ENCODE results near the gene CLDN6. TPM values are rescaled to one million over a fixed set of nuclear protein-coding genes. Genes with fewer than 3 reads are reported as not detected.

Gene CLDN6
- total RNA-seq, 5 donors from 2014 or later (not counting 1 experiment from before 2014, with no cell fraction given), result 0.30 to 1.1 (median 0.85) TPM; not detected in 2

GRCh38 chr16:3046641-3047386 is 28.8 kb upstream of the CLDN6 start:
- Mint-ChIP-seq H3K4me1 (peaks cover 15 to 35% (median 28%) of the 10 kb centered on the region in 3 donors), H3K27me3 (peaks cover 18 to 38% of the 10 kb centered on the region in 2 donors), H3K36me3 (no peaks in the 10 kb centered on the region), H3K4me3 (peak overlapping the region; percentile 36 to 77 (median 56)), H3K9me3 (no peaks in the 10 kb centered on the region), H3K27ac (no peak overlapping the region)
- Histone ChIP-seq H3K27me3 (replicated peaks in 1 of 2; ENCODE audit: control insufficient read depth in 2 of 2, extremely low read depth in 1 of 2, insufficient read depth in 2 of 2, low read length in 1 of 2) (peaks cover 3 to 74% of the 10 kb centered on the region in 2 experiments), H3K9me3 (no peaks in the 10 kb centered on the region), H3K4me3 (ENCODE audit: control insufficient read depth in 1 of 2, extremely low read depth in 1 of 2, low read length in 1 of 2) (no peak overlapping the region), H3K4me1 (ENCODE audit: control insufficient read depth in 1 of 2, extremely low read depth in 1 of 2, insufficient read depth in 2 of 2, low read length in 2 of 2) (peaks cover 0 to 36% of the 10 kb centered on the region in 2 experiments), H3K27ac (ENCODE audit: low read length) (no peak overlapping the region), H3K36me3 (ENCODE audit: control insufficient read depth in 2 of 2, extremely low read depth in 1 of 2, insufficient read depth in 1 of 2, low read length in 1 of 2) (no peaks in the 10 kb centered on the region)
- CTCF ChIA-PET, result no interaction called here
- POLR2A ChIA-PET, result no interaction called here
- ATAC-seq (replicated peaks in 1 of 4) (peak; percentile 39 to 58 (median 44)), DNase-seq (peak in 1 of 35 experiments; percentile 32)
- 4% methylated on average over 49 of the region's 54 CpGs for WGBS (ENCODE audit: insufficient coverage)

- H3K4me3 Mint-ChIP-seq, result peak within 1 kb of the TSS; percentile 73 to 77 (median 76)
- peaks cover 13 to 33% (median 28%) of the 10 kb centered on the region in 3 donors for H3K4me1 Mint-ChIP-seq
- 1% methylated on average over 67 of the region's 86 CpGs for WGBS (ENCODE audit: insufficient coverage)
- Histone ChIP-seq H3K36me3 (ENCODE audit: control insufficient read depth in 2 of 2, extremely low read depth in 1 of 2, insufficient read depth in 1 of 2, low read length in 1 of 2) (no peaks in the 10 kb centered on the region), H3K4me3 (ENCODE audit: control insufficient read depth in 1 of 2, extremely low read depth in 1 of 2, low read length in 1 of 2) (peak within 1 kb of the TSS; percentile 42 to 78), H3K4me1 (ENCODE audit: control insufficient read depth in 1 of 2, extremely low read depth in 1 of 2, insufficient read depth in 2 of 2, low read length in 2 of 2) (peaks cover 0 to 36% of the 10 kb centered on the region in 2 experiments), H3K9me3 (no peaks in the 10 kb centered on the region), H3K27ac (ENCODE audit: low read length) (no peak within 1 kb of the TSS), H3K27me3 (replicated peaks in 1 of 2; ENCODE audit: control insufficient read depth in 2 of 2, extremely low read depth in 1 of 2, insufficient read depth in 2 of 2, low read length in 1 of 2) (peaks cover 3 to 80% of the 10 kb centered on the region in 2 experiments)
- ChIA-PET POLR2A (interaction anchor here in 1 of 2 donors (0.6 kb wide), 1 partner anchor 10 kb away, joined by 5 read pairs; no protein-coding TSS in a partner anchor), CTCF (interaction anchor here in 1 of 2 donors (1.6 kb wide), 1 partner anchor 14 kb away, joined by 6 read pairs; no protein-coding TSS in a partner anchor)
- DNase-seq (peak in 1 of 35 experiments; percentile 24), ATAC-seq (replicated peaks in 1 of 4) (peak; percentile 36 to 46 (median 36))
- no peaks in the 10 kb centered on the region for H3K36me3 Mint-ChIP-seq
- H3K27me3 Mint-ChIP-seq, result peaks cover 18 to 41% of the 10 kb centered on the region in 2 donors
- H3K9me3 Mint-ChIP-seq, result no peaks in the 10 kb centered on the region
- H3K27ac Mint-ChIP-seq, result peak within 1 kb of the TSS in 1 of 2 donors; percentile 67
Measured at GRCh38 chr16:3045758-3046640, 28.0 kb upstream of the CLDN6 start, which contains the start of gene MMP25. Gene MMP25 (plus strand): TSS chr16:3046561. CDS start chr16:3046918, 357 bp downstream.

GRCh38 chr16:3044708-3045107 is 26.7 kb upstream of the CLDN6 start:
- POLR2A ChIA-PET, result no interaction called here
- H3K4me1 Mint-ChIP-seq, result peaks cover 11 to 25% (median 25%) of the 10 kb centered on the region in 3 donors
- peaks cover 23 to 54% of the 10 kb centered on the region in 2 donors for H3K27me3 Mint-ChIP-seq
- peaks cover 3 to 89% of the 10 kb centered on the region in 2 experiments for H3K27me3 ChIP-seq (replicated peaks in 1 of 2; ENCODE audit: control insufficient read depth in 2 of 2, extremely low read depth in 1 of 2, insufficient read depth in 2 of 2, low read length in 1 of 2)
- H3K4me3 ChIP-seq (ENCODE audit: control insufficient read depth in 1 of 2, extremely low read depth in 1 of 2, low read length in 1 of 2), result peak overlapping the region in 1 of 2 donors; percentile 15
- no peaks in the 10 kb centered on the region for H3K36me3 Mint-ChIP-seq
- no peak overlapping the region for H3K27ac ChIP-seq (ENCODE audit: low read length)
- H3K9me3 ChIP-seq, result no peaks in the 10 kb centered on the region
- H3K36me3 ChIP-seq (ENCODE audit: control insufficient read depth in 2 of 2, extremely low read depth in 1 of 2, insufficient read depth in 1 of 2, low read length in 1 of 2), result no peaks in the 10 kb centered on the region
- ATAC-seq (replicated peaks in 1 of 4), result no peak
- no peaks in the 10 kb centered on the region for H3K9me3 Mint-ChIP-seq
- peak overlapping the region; percentile 73 to 77 (median 76) for H3K4me3 Mint-ChIP-seq
- CTCF ChIA-PET, result interaction anchor here in 1 of 2 donors (0.7 to 1.6 kb wide), 2 partner anchors 9 to 13 kb away, joined by 5 to 6 read pairs; no protein-coding TSS in a partner anchor
- no peak for DNase-seq
- WGBS (ENCODE audit: insufficient coverage), result 92% methylated on average over 4 of the region's 6 CpGs
- H3K4me1 ChIP-seq (ENCODE audit: control insufficient read depth in 1 of 2, extremely low read depth in 1 of 2, insufficient read depth in 2 of 2, low read length in 2 of 2), result peaks cover 0 to 36% of the 10 kb centered on the region in 2 experiments
- H3K27ac Mint-ChIP-seq, result peak overlapping the region in 1 of 2 donors; percentile 25

GRCh38 chr16:3042376-3042775 is 24.4 kb upstream of the CLDN6 start:
- ChIA-PET POLR2A (interaction anchor here in 1 of 2 donors (0.6 kb wide), 2 partner anchors 8 to 22 kb away, joined by 4 to 9 read pairs; no protein-coding TSS in a partner anchor), CTCF (interaction anchor here (0.6 to 1.2 kb wide), 4 partner anchors 9 to 75 kb away, joined by 3 to 7 read pairs (median 3); no protein-coding TSS in a partner anchor)
- DNase-seq (no peak), ATAC-seq (replicated peaks in 1 of 4) (no peak)
- H3K9me3 Mint-ChIP-seq, result no peaks in the 10 kb centered on the region
- peaks cover 11 to 16% (median 15%) of the 10 kb centered on the region in 3 donors for H3K4me1 Mint-ChIP-seq
- Histone ChIP-seq H3K9me3 (no peaks in the 10 kb centered on the region), H3K36me3 (ENCODE audit: control insufficient read depth in 2 of 2, extremely low read depth in 1 of 2, insufficient read depth in 1 of 2, low read length in 1 of 2) (no peaks in the 10 kb centered on the region), H3K27ac (ENCODE audit: low read length) (no peak overlapping the region), H3K4me1 (ENCODE audit: control insufficient read depth in 1 of 2, extremely low read depth in 1 of 2, insufficient read depth in 2 of 2, low read length in 2 of 2) (peaks cover 0 to 33% of the 10 kb centered on the region in 2 experiments), H3K27me3 (replicated peaks in 1 of 2; ENCODE audit: control insufficient read depth in 2 of 2, extremely low read depth in 1 of 2, insufficient read depth in 2 of 2, low read length in 1 of 2) (peaks cover 10 to 98% of the 10 kb centered on the region in 2 experiments), H3K4me3 (ENCODE audit: control insufficient read depth in 1 of 2, extremely low read depth in 1 of 2, low read length in 1 of 2) (no peak overlapping the region)
- no peaks in the 10 kb centered on the region for H3K36me3 Mint-ChIP-seq
- no peak overlapping the region for H3K4me3 Mint-ChIP-seq
- WGBS (ENCODE audit: insufficient coverage), result no CpG with 5 or more reads among the region's 3 CpGs
- no peak overlapping the region for H3K27ac Mint-ChIP-seq
- peaks cover 32 to 73% of the 10 kb centered on the region in 2 donors for H3K27me3 Mint-ChIP-seq

- Mint-ChIP-seq H3K36me3 (no peaks in the 10 kb centered on the region), H3K4me1 (peaks cover 6 to 13% (median 9%) of the 10 kb centered on the region in 3 donors), H3K9me3 (no peaks in the 10 kb centered on the region), H3K27ac (no peak overlapping the region), H3K4me3 (no peak overlapping the region), H3K27me3 (peaks cover 40 to 78% of the 10 kb centered on the region in 2 donors)
- WGBS (ENCODE audit: insufficient coverage), result 71% methylated on average over 1 of the region's 5 CpGs
- POLR2A ChIA-PET, result no interaction called here
- H3K27me3 ChIP-seq (replicated peaks in 1 of 2; ENCODE audit: control insufficient read depth in 2 of 2, extremely low read depth in 1 of 2, insufficient read depth in 2 of 2, low read length in 1 of 2), result peaks cover 6 to 97% of the 10 kb centered on the region in 2 experiments
- ATAC-seq (replicated peaks in 1 of 4) (no peak), DNase-seq (no peak)
- H3K4me3 ChIP-seq (ENCODE audit: control insufficient read depth in 1 of 2, extremely low read depth in 1 of 2, low read length in 1 of 2), result no peak overlapping the region
- H3K4me1 ChIP-seq (ENCODE audit: control insufficient read depth in 1 of 2, extremely low read depth in 1 of 2, insufficient read depth in 2 of 2, low read length in 2 of 2), result peaks cover 0 to 18% of the 10 kb centered on the region in 2 experiments
- CTCF ChIA-PET, result no interaction called here
- no peak overlapping the region for H3K27ac ChIP-seq (ENCODE audit: low read length)
- no peaks in the 10 kb centered on the region for H3K36me3 ChIP-seq (ENCODE audit: control insufficient read depth in 2 of 2, extremely low read depth in 1 of 2, insufficient read depth in 1 of 2, low read length in 1 of 2)
- H3K9me3 ChIP-seq, result no peaks in the 10 kb centered on the region
Measured at GRCh38 chr16:3038896-3039295, 20.9 kb upstream of the CLDN6 start.

- POLR2A ChIA-PET, result no interaction called here
- Histone ChIP-seq H3K27me3 (replicated peaks in 1 of 2; ENCODE audit: control insufficient read depth in 2 of 2, extremely low read depth in 1 of 2, insufficient read depth in 2 of 2, low read length in 1 of 2) (peaks cover 6 to 97% of the 10 kb centered on the region in 2 experiments), H3K27ac (ENCODE audit: low read length) (no peak overlapping the region), H3K36me3 (ENCODE audit: control insufficient read depth in 2 of 2, extremely low read depth in 1 of 2, insufficient read depth in 1 of 2, low read length in 1 of 2) (no peaks in the 10 kb centered on the region), H3K4me1 (ENCODE audit: control insufficient read depth in 1 of 2, extremely low read depth in 1 of 2, insufficient read depth in 2 of 2, low read length in 2 of 2) (peaks cover 0 to 18% of the 10 kb centered on the region in 2 experiments), H3K4me3 (ENCODE audit: control insufficient read depth in 1 of 2, extremely low read depth in 1 of 2, low read length in 1 of 2) (no peak overlapping the region), H3K9me3 (no peaks in the 10 kb centered on the region)
- Mint-ChIP-seq H3K4me1 (peaks cover 6 to 17% (median 16%) of the 10 kb centered on the region in 3 donors), H3K9me3 (no peaks in the 10 kb centered on the region), H3K4me3 (no peak overlapping the region), H3K36me3 (no peaks in the 10 kb centered on the region), H3K27ac (no peak overlapping the region), H3K27me3 (peaks cover 42 to 78% of the 10 kb centered on the region in 2 donors)
- CTCF ChIA-PET, result no interaction called here
- DNase-seq (no peak), ATAC-seq (replicated peaks in 1 of 4) (no peak)
- 56% methylated on average over 8 of the region's 11 CpGs for WGBS (ENCODE audit: insufficient coverage)
Measured at GRCh38 chr16:3038256-3038655, 20.3 kb upstream of the CLDN6 start.

All from T-cell (primary cell).